Neural crest cell (in vitro differentiated cells): Measurements from ENCODE around the gene MAST4. TPM values are rescaled to one million over a fixed set of nuclear protein-coding genes. Genes with fewer than 3 reads are reported as not detected.

ENCODE experiments used
- DNase-seq: peaks from one replicate; pipeline ENCODE4 v3.0.0; 2021; ENCODE audit warnings: low read depth, mixed read lengths, low spot score
- H3K27ac Mint-ChIP-seq: one replicate; pipeline ENCODE4 v1.8.0; 2021; ENCODE audit warnings: mild to moderate bottlenecking, mixed read lengths; ENCODE audit not compliant: unreplicated experiment
- H3K27me3 Mint-ChIP-seq: 2 replicates; pipeline ENCODE4 v1.8.0; 2021; ENCODE audit warnings: low read depth, mild to moderate bottlenecking, mixed read lengths
- H3K36me3 Mint-ChIP-seq: 2 replicates; pipeline ENCODE4 v1.8.0; 2021; ENCODE audit warnings: low read depth, mild to moderate bottlenecking, mixed read lengths
- H3K4me1 Mint-ChIP-seq: 2 replicates; pipeline ENCODE4 v1.8.0; 2021; ENCODE audit warnings: mixed read lengths
- H3K4me3 Mint-ChIP-seq: one replicate; pipeline ENCODE4 v1.8.0; 2021; ENCODE audit warnings: mild to moderate bottlenecking, mixed read lengths
- H3K9me3 Mint-ChIP-seq: 2 replicates; pipeline ENCODE4 v1.8.0; 2021; ENCODE audit warnings: mixed read lengths
- CTCF ChIP-seq: fragments of 200-600 bp; sonication (generic); conservative IDR thresholded peaks from 2 replicates; pipeline ENCODE4 v1.5.0; 2021; ENCODE audit warnings: antibody characterized with exemption, mild to moderate bottlenecking
- total RNA-seq: library from RNA; stranded (reverse); gene quantifications from 2 replicates; pipeline ENCODE4 v1.2.1, GENCODE V29; 2021

MAST4 gene
- total RNA-seq, 1 donor from 2014 or later, result 7.3 TPM

GRCh38 chr5:67073045-67073680 is 477.0 kb downstream of the MAST4 start:
- H3K4me3 Mint-ChIP-seq, result no peak overlapping the region
- no peak overlapping the region for H3K27ac Mint-ChIP-seq
- H3K36me3 Mint-ChIP-seq, result no peaks in the 10 kb centered on the region
- no peaks in the 10 kb centered on the region for H3K9me3 Mint-ChIP-seq
- no peak for TF ChIP-seq CTCF
- DNase-seq, result no peak
- H3K27me3 Mint-ChIP-seq, result no peaks in the 10 kb centered on the region
- H3K4me1 Mint-ChIP-seq, result peaks cover 4% of the 10 kb centered on the region

- no peak overlapping the region for H3K27ac Mint-ChIP-seq
- no peak overlapping the region for H3K4me3 Mint-ChIP-seq
- no peak for TF ChIP-seq CTCF
- DNase-seq, result no peak
- no peaks in the 10 kb centered on the region for H3K9me3 Mint-ChIP-seq
- H3K36me3 Mint-ChIP-seq, result no peaks in the 10 kb centered on the region
- H3K27me3 Mint-ChIP-seq, result no peaks in the 10 kb centered on the region
- H3K4me1 Mint-ChIP-seq, result no peaks in the 10 kb centered on the region
Observed at GRCh38 chr5:67077296-67077695, 481.1 kb downstream of the MAST4 start.

DNA sequence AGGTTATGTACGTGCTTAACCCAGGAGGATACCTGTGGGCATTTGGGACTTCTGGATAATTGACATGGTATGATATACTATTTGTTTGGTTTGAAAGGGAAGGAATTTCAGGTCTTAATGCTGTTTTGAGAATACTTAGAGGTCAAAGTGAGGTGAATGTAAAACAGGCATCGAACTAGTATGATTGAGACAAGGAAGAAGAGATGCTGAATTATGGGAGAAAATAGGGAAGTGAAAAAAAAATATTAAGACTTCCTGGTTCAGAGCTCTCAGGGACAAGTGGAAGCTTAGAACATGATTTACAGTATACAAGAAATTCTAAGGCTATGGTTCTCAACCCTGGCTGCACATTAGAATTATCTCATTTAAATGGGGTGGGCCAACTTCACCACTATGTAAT is 485.1 kb downstream of the MAST4 start:
- H3K27ac Mint-ChIP-seq, result no peak overlapping the region
- DNase-seq, result no peak
- no peaks in the 10 kb centered on the region for H3K9me3 Mint-ChIP-seq
- no peaks in the 10 kb centered on the region for H3K27me3 Mint-ChIP-seq
- no peak for TF ChIP-seq CTCF
- no peaks in the 10 kb centered on the region for H3K4me1 Mint-ChIP-seq
- no peak overlapping the region for H3K4me3 Mint-ChIP-seq
- no peaks in the 10 kb centered on the region for H3K36me3 Mint-ChIP-seq

DNA sequence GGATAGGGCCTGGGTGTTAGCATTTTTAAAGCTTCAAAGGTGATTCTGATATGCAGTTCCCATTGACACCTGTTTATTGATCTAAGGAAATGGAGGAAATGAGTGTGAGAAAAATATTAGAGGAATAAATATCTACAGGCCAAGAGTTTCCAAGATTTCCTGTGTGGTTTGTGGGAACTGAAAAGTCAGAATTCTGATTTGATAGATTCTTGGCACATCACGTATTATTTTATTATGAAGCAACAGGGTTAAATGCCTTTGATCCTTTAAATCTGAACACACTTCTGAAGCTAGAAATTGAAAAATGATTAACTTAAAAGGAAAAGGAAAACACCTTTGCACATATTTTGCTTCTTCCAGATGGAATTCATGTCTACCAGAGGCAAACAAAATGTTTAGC is 486.7 kb downstream of the MAST4 start:
- no peaks in the 10 kb centered on the region for H3K36me3 Mint-ChIP-seq
- DNase-seq, result no peak
- no peak for TF ChIP-seq CTCF

GRCh38 chr5:67085616-67086015 is 489.4 kb downstream of the MAST4 start:
- H3K4me1 Mint-ChIP-seq, result peaks cover 4% of the 10 kb centered on the region
- no peak overlapping the region for H3K27ac Mint-ChIP-seq
- DNase-seq, result no peak
- no peak for TF ChIP-seq CTCF
- no peaks in the 10 kb centered on the region for H3K9me3 Mint-ChIP-seq
- no peaks in the 10 kb centered on the region for H3K27me3 Mint-ChIP-seq
- no peaks in the 10 kb centered on the region for H3K36me3 Mint-ChIP-seq
- no peak overlapping the region for H3K4me3 Mint-ChIP-seq

More for the DNA sequence above, 486.7 kb downstream of the MAST4 start:
- no peaks in the 10 kb centered on the region for H3K27me3 Mint-ChIP-seq
- no peaks in the 10 kb centered on the region for H3K4me1 Mint-ChIP-seq
- no peak overlapping the region for H3K4me3 Mint-ChIP-seq
- H3K27ac Mint-ChIP-seq, result no peak overlapping the region
- no peaks in the 10 kb centered on the region for H3K9me3 Mint-ChIP-seq
